Astrocyte (in vitro differentiated cells and primary cell): ENCODE data around the gene CNOT10.

ENCODE experiments used
- EZH2 ChIP-seq: IDR thresholded peaks from 2 replicates; pipeline ENCODE4 v1.6.1; 2012; ENCODE audit warnings: mild to moderate bottlenecking, low read length, inconsistent platforms; ENCODE audit not compliant: insufficient read depth
- TF ChIP-seq, protein P1 (sequence below): IDR thresholded peaks from 2 replicates; pipeline ENCODE4 v1.5.1; 2011; ENCODE audit warnings: low read depth, mild to moderate bottlenecking, inconsistent platforms, low read length, moderate library complexity; ENCODE audit not compliant: insufficient read depth

GRCh38 chr3:32707026-32707370, 22.0 kb downstream of the CNOT10 start:
- TF ChIP-seq, protein P1, sequence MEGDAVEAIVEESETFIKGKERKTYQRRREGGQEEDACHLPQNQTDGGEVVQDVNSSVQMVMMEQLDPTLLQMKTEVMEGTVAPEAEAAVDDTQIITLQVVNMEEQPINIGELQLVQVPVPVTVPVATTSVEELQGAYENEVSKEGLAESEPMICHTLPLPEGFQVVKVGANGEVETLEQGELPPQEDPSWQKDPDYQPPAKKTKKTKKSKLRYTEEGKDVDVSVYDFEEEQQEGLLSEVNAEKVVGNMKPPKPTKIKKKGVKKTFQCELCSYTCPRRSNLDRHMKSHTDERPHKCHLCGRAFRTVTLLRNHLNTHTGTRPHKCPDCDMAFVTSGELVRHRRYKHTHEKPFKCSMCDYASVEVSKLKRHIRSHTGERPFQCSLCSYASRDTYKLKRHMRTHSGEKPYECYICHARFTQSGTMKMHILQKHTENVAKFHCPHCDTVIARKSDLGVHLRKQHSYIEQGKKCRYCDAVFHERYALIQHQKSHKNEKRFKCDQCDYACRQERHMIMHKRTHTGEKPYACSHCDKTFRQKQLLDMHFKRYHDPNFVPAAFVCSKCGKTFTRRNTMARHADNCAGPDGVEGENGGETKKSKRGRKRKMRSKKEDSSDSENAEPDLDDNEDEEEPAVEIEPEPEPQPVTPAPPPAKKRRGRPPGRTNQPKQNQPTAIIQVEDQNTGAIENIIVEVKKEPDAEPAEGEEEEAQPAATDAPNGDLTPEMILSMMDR, result no peak
- no peak for TF ChIP-seq EZH2
